ENCODE results near the gene LYZ.
"Not testable (repeated sequence)": the region's sequence is repeated elsewhere in the genome, so short reads cannot be mapped to it uniquely, and the experiment has no call there.

LYZ gene

GRCh38 chr12:69348162-69348938, at the start of gene LYZ:
Gene LYZ (plus strand): TSS chr12:69348381. CDS start chr12:69348409, 28 bp downstream.
- DNase-seq (ENCODE audit: low read depth, low spot score) = no peak

GRCh38 chr12:69298947-69299346, 49.2 kb upstream of the LYZ start:
- no peak for DNase-seq (ENCODE audit: low read depth, low spot score)

GRCh38 chr12:69304284-69304683, 43.9 kb upstream of the LYZ start:
- no peak for DNase-seq (ENCODE audit: low read depth, low spot score)

- no peak for DNase-seq (ENCODE audit: low read depth, low spot score)
Measured at GRCh38 chr12:69309461-69309860, 38.7 kb upstream of the LYZ start.

DNA sequence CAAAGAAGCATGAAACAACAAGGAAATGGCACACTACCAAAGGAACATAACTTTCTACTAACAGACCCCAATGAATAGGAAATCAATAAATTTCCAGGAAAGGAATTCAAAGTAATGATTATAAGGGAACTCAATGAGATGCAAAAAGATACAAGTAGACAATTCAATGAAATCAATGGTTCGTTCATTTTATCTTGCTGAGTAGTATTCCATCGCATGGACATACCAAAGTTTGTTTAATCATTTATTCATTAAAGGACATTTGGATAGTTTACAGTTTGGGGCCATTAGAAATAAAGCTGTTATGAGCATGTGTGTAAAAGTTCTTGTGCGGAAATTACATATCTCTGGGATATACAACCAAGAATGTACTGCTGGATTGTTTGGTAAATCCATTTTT, 35.0 kb upstream of the LYZ start:
- no peak for DNase-seq (ENCODE audit: low read depth, low spot score)

- DNase-seq (ENCODE audit: low read depth, low spot score) = not testable (repeated sequence)
Measured at GRCh38 chr12:69316784-69317183, 31.4 kb upstream of the LYZ start.

- DNase-seq (ENCODE audit: low read depth, low spot score) = not testable (repeated sequence)
Measured at GRCh38 chr12:69317233-69317632, 30.9 kb upstream of the LYZ start.

DNA sequence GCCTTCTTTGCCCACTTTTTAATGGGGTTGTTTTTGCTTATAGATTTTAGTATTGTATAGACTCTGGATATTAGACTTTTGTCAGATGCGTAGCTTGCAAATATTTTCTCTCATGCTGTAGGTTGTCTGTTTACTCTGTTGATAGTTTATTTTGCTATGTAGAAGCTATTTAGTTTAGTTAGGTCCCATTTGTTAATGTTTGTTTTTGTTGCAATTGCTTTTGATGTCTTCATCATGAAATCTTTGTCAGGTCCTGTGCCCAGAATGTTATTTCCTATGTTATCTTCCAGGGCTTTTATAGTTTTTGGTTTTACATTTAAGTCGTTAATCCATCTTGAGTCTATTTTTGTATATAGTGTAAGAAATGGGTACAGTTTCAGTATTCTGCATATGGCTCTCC, 30.0 kb upstream of the LYZ start:
- DNase-seq (ENCODE audit: low read depth, low spot score) = no peak

- DNase-seq (ENCODE audit: low read depth, low spot score) = no peak
Measured at GRCh38 chr12:69321351-69321750, 26.8 kb upstream of the LYZ start.

GRCh38 chr12:69324797-69325466, 23.2 kb upstream of the LYZ start:
- DNase-seq (ENCODE audit: low read depth, low spot score) = no peak

- no peak for DNase-seq (ENCODE audit: low read depth, low spot score)
Measured at GRCh38 chr12:69328426-69328825, 19.8 kb upstream of the LYZ start.

GRCh38 chr12:69329669-69330428, 18.3 kb upstream of the LYZ start:
- no peak for DNase-seq (ENCODE audit: low read depth, low spot score)

DNA sequence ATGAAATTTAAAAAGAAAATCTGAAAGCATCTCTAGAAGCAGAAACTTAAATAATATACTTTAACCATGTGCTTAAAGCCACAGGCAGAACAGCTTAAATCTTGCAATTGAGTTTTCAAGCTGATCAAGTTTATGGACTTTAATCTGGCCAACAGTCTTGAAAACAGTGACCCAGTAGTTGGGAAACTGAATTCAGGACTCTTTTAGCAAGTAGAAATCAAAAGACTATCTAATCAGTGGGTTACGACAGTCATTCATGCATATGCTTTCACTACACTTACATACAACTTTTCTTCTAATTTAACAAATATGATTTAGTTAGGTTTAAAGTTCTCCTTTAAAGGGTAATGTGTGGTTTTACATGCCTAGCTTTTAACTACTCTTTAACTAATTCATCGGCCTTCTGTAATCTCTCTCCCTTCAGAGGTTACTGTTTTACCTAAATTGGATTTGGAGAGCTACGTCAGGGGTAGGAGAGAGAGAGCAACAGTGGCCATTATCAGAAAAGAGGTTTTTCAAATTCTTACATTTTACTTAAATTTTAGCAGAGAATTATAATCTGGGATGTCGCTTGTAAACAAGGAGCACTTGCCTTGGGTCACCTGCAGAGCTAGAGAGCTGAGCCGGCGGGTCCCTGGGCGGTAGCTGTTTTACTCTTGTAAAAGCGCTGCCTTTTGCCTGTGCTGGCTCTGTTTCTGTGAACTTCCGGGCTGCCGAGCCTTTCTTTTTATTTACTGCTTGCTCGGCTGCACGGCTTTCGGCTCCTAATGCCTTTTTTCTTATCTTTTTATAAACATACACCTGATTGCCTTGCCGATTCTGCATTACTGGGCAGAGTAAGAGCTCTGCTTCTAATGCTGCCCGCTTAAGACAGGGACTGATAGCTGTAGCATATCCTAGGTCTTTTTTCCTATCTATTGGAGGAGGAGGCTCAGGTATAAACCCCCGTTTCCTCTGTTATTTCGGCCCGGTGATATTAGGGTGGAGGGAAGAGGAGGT, 17.4 kb upstream of the LYZ start:
- peak; percentile 17 for DNase-seq (ENCODE audit: low read depth, low spot score)

DNA sequence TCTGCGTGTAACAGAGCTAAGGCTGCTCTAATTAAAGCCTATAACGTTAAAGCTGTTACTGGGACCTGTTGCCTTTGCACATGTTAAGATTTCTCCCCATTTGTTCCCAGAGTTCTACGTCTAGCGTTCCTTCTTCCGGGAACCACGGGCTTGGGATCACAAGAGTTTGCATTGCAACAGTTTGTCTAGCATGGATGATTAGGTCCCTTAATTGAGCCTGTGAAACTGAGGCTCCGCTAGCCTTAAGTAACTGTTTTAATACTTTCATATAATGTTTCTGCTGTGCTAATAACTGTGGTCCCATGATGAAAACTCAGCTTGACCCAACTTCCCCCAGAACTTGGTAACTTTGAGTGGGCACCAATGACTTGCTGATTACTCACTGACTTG, 16.7 kb upstream of the LYZ start:
- DNase-seq (ENCODE audit: low read depth, low spot score) = no peak

GRCh38 chr12:69331909-69332684, 16.1 kb upstream of the LYZ start:
- no peak for DNase-seq (ENCODE audit: low read depth, low spot score)

DNA sequence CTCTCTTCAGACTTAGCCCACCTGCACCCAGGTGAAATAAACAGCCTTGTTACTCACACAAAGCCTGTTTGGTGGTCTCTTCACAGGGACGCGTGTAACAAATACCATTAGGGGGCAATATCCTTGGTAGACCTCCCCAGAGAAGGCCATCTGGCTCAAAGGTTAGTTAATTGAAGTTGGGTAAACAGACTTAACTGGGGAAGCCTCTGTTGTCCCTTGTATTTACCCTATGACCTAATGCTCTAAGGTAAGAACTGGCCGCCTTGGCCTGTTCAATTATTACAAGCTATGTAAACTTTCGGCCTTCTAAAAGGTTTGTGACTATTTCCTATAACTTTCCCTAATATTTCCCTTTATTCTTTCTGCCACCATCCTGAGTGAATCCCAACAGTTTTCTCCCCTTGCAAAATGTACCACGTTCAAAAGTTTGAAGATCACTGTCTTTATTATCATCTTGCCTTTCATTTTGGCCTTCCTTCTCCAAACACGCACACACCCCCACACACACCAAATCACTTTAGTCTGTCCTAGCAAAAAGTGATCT, 15.3 kb upstream of the LYZ start:
- DNase-seq (ENCODE audit: low read depth, low spot score) = no peak

- DNase-seq (ENCODE audit: low read depth, low spot score) = no peak
Measured at GRCh38 chr12:69334158-69334557, 14.0 kb upstream of the LYZ start.

GRCh38 chr12:69337311-69338090, 10.7 kb upstream of the LYZ start:
- DNase-seq (ENCODE audit: low read depth, low spot score) = no peak

- DNase-seq (ENCODE audit: low read depth, low spot score) = no peak
Measured at GRCh38 chr12:69338120-69338859, 9.9 kb upstream of the LYZ start.

All from activated CD4-positive, CD25-positive, alpha-beta regulatory T cell treated with anti-CD3 and anti-CD28 coated beads, Interleukin-2, amount 50 U/mL, for 16 hours (primary cell).